Measurements from ENCODE around the gene NINJ2.
A peak's percentile ranks its signal among the peaks of the same experiment; 100 is the strongest.

The NINJ2 gene

GRCh38 chr12:575129-575502 is 88.1 kb downstream of the NINJ2 start:
- no peak for DNase-seq (ENCODE audit: extremely low spot score, insufficient read length, low read depth)
- FAIRE-seq = no peak

DNA sequence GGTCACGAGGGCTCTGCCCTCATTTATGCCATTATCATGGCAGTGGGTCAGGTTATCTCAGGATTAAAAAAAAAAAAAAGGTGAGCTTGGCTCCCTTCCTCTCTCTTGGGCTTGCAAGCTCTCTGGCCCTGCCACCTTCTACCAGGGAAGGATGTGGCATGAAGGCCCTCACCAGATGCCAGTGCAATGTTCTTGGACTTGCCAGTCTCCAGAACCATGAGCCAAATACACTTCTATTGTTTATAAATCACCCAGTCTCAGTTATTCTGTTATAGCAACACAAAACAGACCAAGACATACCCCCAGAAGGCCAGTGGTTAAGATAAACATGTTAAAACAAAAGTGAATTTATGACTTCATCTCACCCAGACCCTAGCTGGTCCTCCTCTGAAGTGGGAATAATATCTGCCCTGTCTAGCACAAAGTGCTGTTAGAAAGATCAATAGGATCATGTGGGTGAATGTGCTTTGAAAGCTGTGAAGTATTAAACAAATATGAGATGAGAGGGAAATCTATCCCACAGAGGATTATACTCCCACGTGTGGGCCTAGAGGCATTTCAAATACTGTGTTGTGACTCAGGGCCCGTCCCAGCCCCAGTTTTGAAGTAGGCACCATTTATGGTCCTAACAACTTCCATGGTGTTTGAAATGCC is 88.6 kb downstream of the NINJ2 start:
- no peak for DNase-seq (ENCODE audit: extremely low spot score, insufficient read length, low read depth)
- no peak for FAIRE-seq

GRCh38 chr12:573232-573631 is 90.0 kb downstream of the NINJ2 start:
- FAIRE-seq = no peak

DNA sequence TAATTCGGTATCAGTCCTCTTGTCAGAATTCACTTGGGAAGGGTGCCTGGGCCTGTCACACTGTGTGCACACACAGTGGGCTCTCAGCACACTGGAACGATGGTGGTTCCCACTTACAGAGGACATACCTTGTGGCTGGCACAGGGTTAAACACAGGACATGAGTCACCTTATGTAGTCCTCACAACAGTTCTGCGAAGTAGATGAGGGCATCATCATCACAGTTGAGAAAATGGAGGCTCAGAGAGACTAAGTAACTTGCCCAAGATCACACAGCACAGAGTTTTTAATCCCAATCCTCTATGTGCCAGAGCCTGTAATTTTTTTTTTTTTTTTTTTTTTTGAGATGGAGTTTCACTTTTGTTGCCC is 90.7 kb downstream of the NINJ2 start:
- DNase-seq (ENCODE audit: extremely low spot score, insufficient read length, low read depth) = no peak
- FAIRE-seq = no peak

More at GRCh38 chr12:573232-573631, 90.0 kb downstream of the NINJ2 start:
- DNase-seq (ENCODE audit: extremely low spot score, insufficient read length, low read depth) = no peak

GRCh38 chr12:571795-572531 is 91.3 kb downstream of the NINJ2 start:
- no peak for DNase-seq (ENCODE audit: extremely low spot score, insufficient read length, low read depth)
- no peak for FAIRE-seq

GRCh38 chr12:570921-571794 is 92.1 kb downstream of the NINJ2 start:
- FAIRE-seq = no peak

DNA sequence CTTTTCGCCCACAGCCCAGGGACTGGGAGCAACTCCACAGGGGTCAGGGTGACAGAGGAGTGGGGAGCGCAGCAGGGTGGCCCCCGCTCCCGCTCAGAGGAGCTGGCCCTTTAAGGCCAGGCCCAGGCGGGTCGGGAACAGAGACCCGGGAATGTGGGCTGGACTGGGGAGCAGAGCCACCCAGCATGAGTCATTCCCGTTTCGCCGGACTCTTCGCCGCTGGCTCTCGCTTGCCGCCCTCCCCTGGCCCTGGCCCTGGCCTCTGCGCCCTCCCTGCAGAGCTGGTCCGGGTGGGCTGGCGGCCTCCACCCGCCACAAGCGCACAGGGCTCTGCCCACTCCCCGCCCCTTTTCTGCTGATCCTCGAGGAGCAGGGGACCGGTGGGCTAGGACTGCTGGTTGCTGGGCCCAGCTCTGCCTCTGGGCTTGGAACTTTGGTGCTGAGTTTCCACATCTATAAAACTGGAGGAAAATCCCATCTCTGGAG is 92.8 kb downstream of the NINJ2 start:
- DNase-seq (ENCODE audit: extremely low spot score, insufficient read length, low read depth) = no peak
- FAIRE-seq = no peak

More at GRCh38 chr12:570921-571794, 92.1 kb downstream of the NINJ2 start:
- no peak for DNase-seq (ENCODE audit: extremely low spot score, insufficient read length, low read depth)

DNA sequence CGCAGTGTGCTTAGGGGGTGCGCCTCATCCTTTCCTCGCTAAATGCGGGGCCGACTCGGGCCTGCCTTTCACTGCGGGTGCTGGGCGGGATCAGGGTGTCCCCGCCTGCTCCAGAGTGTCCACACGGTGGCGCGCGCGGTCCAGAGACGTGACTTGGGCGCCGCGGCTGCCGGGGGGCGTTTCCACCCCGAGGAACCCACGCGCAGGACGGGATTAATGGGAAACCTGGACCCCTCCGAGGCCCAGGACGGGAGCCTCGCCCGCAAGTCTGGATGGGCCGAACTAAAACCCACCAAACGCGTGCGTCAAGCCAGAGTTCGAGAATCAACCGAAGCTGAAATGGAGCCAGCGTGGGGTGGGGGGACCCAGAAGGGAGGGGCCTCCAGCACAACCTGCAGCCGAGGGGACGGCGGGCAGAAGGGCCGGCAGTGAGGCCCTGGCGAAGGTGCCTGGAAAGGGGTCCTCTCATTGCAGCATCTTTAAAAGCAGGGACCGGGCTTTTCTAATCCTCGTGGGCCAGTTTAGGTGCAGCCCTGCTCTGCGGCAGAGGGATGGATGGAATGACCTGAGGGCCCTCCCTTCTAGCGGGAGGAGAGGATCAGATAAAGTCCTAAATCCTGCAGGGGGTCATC is 93.3 kb downstream of the NINJ2 start:
- peak; percentile 74 for FAIRE-seq
- DNase-seq (ENCODE audit: extremely low spot score, insufficient read length, low read depth) = peak; percentile 90

DNA sequence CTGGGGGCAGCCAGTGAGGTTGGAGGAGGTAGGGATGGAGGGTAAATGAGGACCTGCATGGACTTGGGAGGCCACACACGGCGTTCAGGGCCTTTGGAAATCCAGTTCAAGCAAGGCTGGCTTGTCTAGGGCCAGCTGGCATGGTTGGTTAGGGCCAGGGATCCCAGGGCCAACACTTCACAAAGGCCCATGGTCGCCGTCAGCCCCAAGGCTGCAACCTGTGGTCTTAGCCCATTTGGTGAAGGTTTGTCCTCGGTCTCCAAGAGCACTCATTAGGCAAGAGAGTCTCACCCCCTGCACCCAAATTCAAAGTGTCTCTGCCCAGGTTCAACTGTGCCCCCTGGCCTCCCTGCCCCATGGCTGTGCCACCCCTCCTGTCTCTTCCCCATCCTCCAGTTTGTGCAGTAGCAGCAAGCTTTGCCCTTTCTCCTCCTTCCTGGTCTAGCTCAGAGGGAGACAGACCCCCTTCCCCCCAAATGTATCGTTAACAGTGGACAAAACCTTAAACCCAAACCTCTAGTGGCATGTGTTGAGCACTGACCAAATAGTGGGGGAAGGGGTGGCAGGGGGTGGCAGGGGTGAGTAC is 94.1 kb downstream of the NINJ2 start:
- no peak for DNase-seq (ENCODE audit: extremely low spot score, insufficient read length, low read depth)
- no peak for FAIRE-seq

DNA sequence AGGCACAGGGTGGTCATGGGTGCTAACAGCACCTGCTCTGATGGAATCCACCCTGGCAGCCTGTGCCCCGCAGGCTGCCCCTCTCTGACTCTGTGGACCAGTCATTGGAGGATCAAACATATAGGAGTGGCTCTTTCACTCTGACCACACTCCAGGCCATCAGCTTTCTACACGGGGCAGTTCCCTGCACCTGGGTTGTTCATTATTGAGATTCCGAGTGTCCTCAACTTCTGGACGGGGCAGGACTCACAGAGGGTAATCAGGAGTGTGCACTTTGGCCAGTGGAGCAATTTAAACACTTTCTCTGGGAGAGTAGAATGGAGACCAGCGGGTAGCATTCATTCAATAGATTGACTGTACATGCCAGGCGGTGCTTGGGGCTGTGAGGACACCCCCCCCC is 94.8 kb downstream of the NINJ2 start:
- FAIRE-seq = no peak

DNA sequence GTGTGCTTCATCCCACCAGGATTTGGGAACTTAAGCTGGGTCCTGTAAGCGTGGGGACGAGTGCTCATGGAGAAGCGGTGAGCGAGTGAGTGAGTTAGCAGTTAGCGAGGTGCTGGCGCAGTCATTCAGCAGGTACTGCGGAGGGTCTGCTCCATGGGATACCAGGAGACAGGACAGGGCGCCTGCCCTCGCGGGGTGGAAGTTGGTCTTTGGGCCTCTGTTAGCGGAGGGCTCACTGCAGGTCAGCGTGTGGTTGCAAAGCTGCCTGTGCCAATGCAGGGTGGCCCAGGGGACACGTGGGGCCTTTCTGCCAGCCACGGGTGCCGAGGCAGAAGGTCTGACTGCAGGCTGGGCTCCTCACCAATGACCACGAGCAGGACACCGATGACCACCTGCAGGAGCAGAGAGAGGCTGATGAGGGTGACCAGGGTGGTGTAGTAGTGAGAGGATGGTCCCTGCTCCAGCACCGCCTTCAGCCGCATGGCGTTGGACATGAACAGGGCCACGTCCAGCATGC is 97.6 kb downstream of the NINJ2 start:
- no peak for FAIRE-seq

More for the DNA sequence above, 94.8 kb downstream of the NINJ2 start:
- DNase-seq (ENCODE audit: extremely low spot score, insufficient read length, low read depth) = no peak

DNA sequence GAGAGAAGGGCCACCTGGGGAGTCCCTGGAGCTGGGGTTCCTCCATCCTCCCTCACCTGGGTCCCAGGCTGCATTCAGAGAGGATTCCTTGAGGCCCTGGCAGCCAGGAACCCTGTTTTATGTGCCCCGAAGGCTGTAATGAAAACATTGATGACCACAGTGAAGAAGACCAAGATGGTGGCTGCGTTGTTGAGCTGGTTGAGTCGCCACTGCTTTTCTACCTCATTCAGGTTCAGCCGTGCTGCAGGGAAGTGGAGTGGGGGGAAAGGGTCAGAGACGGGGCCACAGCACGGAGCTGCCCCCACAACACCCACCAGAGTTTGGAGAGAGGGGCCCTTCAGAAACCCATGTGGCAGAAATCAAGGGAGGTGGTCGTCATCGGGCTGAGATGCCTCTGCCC is 98.1 kb downstream of the NINJ2 start:
- no peak for DNase-seq (ENCODE audit: extremely low spot score, insufficient read length, low read depth)
- no peak for FAIRE-seq

More for the DNA sequence above, 97.6 kb downstream of the NINJ2 start:
- no peak for DNase-seq (ENCODE audit: extremely low spot score, insufficient read length, low read depth)

GRCh38 chr12:563787-564298 is 99.4 kb downstream of the NINJ2 start:
- no peak for FAIRE-seq
- no peak for DNase-seq (ENCODE audit: extremely low spot score, insufficient read length, low read depth)

- no peak for DNase-seq (ENCODE audit: extremely low spot score, insufficient read length, low read depth)
These were observed 99.9 kb downstream of the NINJ2 start for GRCh38 chr12:563250-563781.

GRCh38 chr12:562634-563033 is 100.6 kb downstream of the NINJ2 start:
- DNase-seq (ENCODE audit: extremely low spot score, insufficient read length, low read depth) (no peak), FAIRE-seq (no peak)

More at GRCh38 chr12:563250-563781, 99.9 kb downstream of the NINJ2 start:
- FAIRE-seq = peak; percentile 63

GRCh38 chr12:561908-562593 is 101.2 kb downstream of the NINJ2 start:
- DNase-seq (ENCODE audit: extremely low spot score, insufficient read length, low read depth) (no peak), FAIRE-seq (no peak)

- DNase-seq (ENCODE audit: extremely low spot score, insufficient read length, low read depth) = no peak
- FAIRE-seq = no peak
These were observed 101.9 kb downstream of the NINJ2 start for GRCh38 chr12:561391-561705.

GRCh38 chr12:560691-561390 is 102.4 kb downstream of the NINJ2 start:
- DNase-seq (ENCODE audit: extremely low spot score, insufficient read length, low read depth) (no peak), FAIRE-seq (no peak)

All from GM18507 (cell line).